ENCODE results near the gene INHBA.

The INHBA gene

DNA sequence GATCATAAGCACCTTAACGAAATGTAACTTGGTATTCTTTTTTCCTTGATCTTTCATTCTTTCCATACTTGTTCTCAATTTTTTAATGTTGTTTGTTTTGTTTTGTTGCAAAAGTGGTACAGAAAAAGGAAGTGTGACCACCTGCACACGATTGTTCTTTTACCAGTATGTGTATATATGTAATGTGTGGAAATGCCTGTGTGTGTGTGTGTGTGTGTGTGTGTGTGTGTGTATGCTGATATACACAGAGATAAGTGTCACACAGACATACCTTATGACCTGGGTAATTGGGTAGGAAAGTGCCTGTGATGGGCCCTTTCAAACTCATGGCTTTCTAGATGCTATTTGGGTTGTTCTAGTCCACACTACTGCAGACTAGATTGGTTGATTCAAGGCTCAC, 14.0 kb downstream of the INHBA start:
- no peak for DNase-seq (ENCODE audit: low spot score)

DNA sequence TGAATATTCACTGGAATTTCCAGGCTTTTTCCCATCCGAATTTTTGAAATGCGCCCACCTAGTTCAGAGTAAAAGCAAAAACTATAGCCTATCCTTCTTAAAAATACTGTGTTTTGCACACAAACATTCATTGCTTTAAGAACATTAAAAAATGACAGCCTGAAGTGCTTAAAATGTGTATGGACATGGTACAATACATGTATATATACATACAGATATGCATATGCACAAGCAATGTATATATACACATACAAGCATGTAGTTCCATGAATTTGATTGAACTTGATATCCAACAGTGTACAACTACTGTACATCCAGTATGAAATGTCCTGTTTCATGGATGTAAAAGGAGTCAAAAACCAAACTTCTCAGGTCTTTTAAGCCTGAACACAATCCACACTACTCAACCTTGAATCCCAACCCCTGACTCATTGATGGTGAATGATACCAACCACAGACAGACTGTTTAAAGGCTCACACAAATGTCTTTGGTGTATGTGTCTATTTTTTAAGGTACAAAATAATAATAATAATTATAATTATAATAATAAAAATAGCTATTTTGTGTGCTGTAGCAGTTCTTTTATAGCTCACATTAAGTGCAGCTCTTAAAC, 14.8 kb downstream of the INHBA start:
- DNase-seq (ENCODE audit: low spot score), result no peak

- no peak for DNase-seq (ENCODE audit: low spot score)
These were observed 17.2 kb downstream of the INHBA start for GRCh38 chr7:41685684-41686083.

GRCh38 chr7:41682422-41682821, 20.5 kb downstream of the INHBA start:
- no peak for DNase-seq (ENCODE audit: low spot score)

DNA sequence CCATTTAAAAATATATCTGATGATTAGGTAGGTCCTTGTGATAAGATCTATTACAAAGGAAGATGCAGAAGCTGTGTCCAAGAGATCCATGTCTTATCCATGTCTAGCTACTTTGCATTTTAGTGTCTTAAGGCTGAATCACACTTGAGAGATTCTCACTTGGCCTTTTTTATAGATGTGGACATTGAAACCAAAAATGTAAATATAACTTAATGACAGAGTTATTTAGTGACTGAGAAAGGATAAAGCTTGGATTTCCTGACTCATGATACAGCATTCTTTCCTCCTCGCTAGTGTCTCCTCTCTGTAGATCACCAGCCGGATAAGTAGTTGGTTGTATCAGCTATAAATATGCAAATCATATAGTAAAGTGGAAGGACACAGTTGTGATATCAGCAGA, 23.3 kb downstream of the INHBA start:
- DNase-seq (ENCODE audit: low spot score), result no peak

DNA sequence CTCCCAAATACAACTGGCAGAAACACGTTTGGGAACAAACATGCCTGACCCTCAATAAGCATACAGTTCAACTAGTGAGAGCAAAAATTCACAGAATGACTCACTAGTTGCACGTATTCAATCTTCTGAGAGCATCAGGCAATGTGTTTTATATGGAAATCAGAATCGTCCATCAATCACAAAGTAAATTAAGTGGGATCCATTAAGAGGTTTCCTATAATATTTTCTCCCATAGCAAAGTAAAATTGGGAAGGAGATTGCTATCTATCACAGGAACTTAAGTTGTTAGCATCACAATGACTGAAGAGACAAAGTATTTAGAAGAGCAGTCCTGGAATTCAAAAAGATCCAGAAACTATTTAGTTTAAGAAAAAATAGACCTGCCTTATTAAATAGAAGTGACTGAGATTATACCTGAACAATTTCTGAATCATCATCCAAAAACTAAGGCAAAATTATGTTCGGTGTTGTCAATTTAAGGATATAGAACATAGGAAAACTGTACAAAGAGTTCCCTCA, 28.3 kb downstream of the INHBA start:
- DNase-seq (ENCODE audit: low spot score), result no peak

DNA sequence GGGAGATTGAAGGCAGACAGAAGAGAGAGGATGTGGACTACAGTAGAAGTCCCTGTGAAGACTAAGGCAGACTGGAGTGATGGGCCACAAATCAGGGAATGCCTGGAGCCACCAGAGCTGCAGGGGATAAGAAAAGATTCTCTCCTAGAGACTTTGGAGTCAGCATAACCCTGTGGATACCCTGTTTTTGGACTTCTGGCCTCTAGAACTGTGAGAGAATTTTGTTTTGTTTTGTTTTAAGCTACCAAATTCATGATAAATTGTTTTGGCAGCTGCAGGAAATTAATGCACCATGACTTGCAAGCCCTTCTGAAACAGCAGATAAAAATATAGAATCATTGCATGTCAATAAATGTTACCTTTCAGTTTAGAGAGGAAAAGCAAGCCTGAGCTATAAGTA, 41.3 kb downstream of the INHBA start:
- no peak for DNase-seq (ENCODE audit: low spot score)

DNA sequence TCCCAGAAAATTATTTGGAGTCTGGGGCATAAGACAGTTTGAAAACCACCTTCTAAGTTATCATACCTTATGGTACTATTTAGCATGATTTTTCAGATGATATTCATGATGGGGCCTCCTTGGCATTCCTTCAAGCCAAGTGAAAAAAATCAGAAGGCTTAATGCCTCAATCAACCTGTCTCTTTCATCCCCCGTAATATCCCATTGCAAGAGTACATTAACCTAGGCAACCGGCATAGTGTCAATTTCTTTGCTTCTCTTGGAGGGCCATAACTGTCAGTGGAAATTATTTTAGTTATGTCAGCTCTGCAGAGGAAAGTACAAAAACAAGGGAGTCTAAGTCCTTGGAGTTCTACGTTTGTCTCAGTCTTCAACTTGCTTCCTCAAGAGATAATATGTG, 43.4 kb downstream of the INHBA start:
- DNase-seq (ENCODE audit: low spot score), result no peak

DNA sequence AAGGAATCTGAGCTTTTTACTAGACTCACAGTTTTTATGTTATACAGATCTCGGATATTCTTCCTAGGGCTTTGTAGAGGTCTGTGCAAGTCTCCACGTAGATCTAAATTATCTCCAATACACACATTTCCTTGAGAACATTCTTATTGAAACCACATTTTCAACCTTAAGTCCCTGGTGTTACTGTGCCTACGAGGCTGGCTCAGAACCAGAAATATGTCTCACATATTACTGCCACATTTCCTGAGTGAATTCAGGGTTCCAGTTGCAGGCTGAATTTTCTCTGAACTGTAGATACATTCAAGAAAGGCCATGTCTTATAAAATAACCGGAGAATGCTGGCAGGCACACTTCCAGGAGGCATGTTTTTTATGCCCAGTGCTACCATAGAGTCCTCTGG, 46.5 kb downstream of the INHBA start:
- no peak for DNase-seq (ENCODE audit: low spot score)

GRCh38 chr7:41655426-41655825, 47.5 kb downstream of the INHBA start:
- no peak for DNase-seq (ENCODE audit: low spot score)

- no peak for DNase-seq (ENCODE audit: low spot score)
These were observed 50.6 kb downstream of the INHBA start for GRCh38 chr7:41652267-41652666.

DNA sequence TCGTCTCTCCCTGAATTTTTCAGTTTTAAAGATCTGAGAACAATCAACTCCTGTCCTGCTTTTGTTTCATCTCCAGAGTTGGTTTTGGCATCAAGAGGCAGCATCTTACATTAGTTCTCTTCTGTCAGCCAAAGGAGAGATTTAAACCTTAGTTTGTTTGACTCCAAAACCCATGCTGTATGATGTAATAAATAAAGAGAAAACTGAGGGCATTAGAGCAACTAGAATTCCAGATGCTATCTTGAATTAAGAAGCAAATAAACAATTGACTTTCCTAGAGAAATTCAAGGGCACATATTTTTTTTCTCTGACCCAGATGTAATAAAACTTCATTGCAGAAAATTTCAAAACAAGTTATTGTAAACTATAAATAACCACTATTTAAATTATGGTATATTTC, 54.4 kb downstream of the INHBA start:
- no peak for DNase-seq (ENCODE audit: low spot score)

- DNase-seq (ENCODE audit: low spot score), result no peak
These were observed 59.3 kb downstream of the INHBA start for GRCh38 chr7:41643616-41644015.

- DNase-seq (ENCODE audit: low spot score), result no peak
These were observed 61.2 kb downstream of the INHBA start for GRCh38 chr7:41641665-41642014.

- no peak for DNase-seq (ENCODE audit: low spot score)
These were observed 61.8 kb downstream of the INHBA start for GRCh38 chr7:41641011-41641664.

DNA sequence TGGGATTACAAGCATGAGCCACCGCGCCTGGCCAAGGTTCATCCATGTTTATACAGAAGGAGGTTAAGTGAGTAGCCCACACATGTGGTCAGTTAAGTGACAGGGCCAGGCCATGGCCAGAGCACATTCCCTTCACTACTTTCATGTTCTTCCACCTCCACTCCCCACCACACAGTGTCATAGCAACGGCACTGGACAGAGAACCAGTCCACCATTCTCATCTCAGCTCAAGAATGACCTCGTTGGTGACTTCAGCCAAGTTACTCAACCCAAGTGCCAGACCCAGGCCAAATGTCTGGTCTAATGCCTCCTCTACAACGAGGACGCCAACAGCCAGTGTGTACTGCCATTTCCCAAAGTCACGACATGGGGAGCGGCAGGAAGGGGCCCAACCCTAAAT, 62.4 kb downstream of the INHBA start:
- no peak for DNase-seq (ENCODE audit: low spot score)

DNA sequence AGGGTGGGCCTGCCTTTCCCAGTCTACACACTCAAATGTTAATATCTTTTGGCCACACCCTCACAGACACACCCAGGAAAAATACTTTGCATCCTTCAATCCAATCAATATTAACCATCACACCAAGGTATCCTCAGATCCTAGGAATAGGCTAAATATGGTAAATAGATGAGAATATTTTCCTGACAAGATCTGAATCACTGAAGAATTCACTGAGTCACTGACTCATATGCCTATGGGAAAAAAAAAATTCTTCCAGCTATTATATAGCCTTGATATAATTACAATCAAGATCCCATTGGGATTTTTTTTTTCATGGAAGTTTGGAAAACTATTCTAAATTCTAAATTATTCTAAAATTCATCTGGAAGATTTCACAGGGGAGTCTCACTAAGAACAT, 65.8 kb downstream of the INHBA start:
- DNase-seq (ENCODE audit: low spot score), result no peak

Data from COLO829 (cell line).